Trophoblast cell (in vitro differentiated cells and primary cell): ENCODE measurements around the gene CD44.

Source experiments
- DNase-seq, 2 donors: peaks; one replicate each; pipeline ENCODE4 v3.0.0-alpha.2; 2016
- H2AFZ ChIP-seq: 2 replicates; pipeline ENCODE4 v1.6.1; 2013; ENCODE audit warnings: low read length, moderate library complexity, mild to moderate bottlenecking; ENCODE audit not compliant: insufficient read depth, poor library complexity
- H2AK5ac ChIP-seq: 2 replicates; pipeline ENCODE4 v1.6.1; 2013; ENCODE audit warnings: mild to moderate bottlenecking, low read length
- H2BK120ac ChIP-seq: 2 replicates; pipeline ENCODE4 v1.6.1; 2013; ENCODE audit warnings: low read length, mild to moderate bottlenecking, moderate library complexity; ENCODE audit not compliant: insufficient read depth, poor library complexity
- H2BK12ac ChIP-seq: 2 replicates; pipeline ENCODE4 v1.6.1; 2013; ENCODE audit warnings: mild to moderate bottlenecking, low read length, moderate library complexity
- H2BK5ac ChIP-seq: 2 replicates; pipeline ENCODE4 v1.6.1; 2013; ENCODE audit warnings: low read length, low read depth, moderate library complexity, mild to moderate bottlenecking; ENCODE audit not compliant: poor library complexity
- H3K14ac ChIP-seq: 2 replicates; pipeline ENCODE4 v1.6.1; 2013; ENCODE audit warnings: mild to moderate bottlenecking, low read length
- H3K18ac ChIP-seq: 2 replicates; pipeline ENCODE4 v1.6.1; 2013; ENCODE audit warnings: mild to moderate bottlenecking, low read length
- H3K23ac ChIP-seq: 2 replicates; pipeline ENCODE4 v1.6.1; 2013; ENCODE audit warnings: low read length
- H3K27ac ChIP-seq: 2 replicates; pipeline ENCODE4 v1.5.1; 2013; ENCODE audit warnings: low read depth, mild to moderate bottlenecking, inconsistent platforms, low read length, moderate library complexity
- H3K27me3 ChIP-seq: 2 replicates; pipeline ENCODE4 v1.6.1; 2013; ENCODE audit warnings: inconsistent platforms, mild to moderate bottlenecking, low read length, moderate library complexity; ENCODE audit not compliant: insufficient read depth
- H3K36me3 ChIP-seq, 2 experiments: 1 replicate in 1 of 2; 2 replicates in 1 of 2; pipeline ENCODE4 v1.6.1; 2013; ENCODE audit warnings: low read length in 2 of 2, mild to moderate bottlenecking in 2 of 2, moderate library complexity in 1 of 2; ENCODE audit not compliant: insufficient read depth in 2 of 2, control insufficient read depth in 1 of 2
- H3K4ac ChIP-seq: 2 replicates; pipeline ENCODE4 v1.6.1; 2013; ENCODE audit warnings: low read depth, mild to moderate bottlenecking, low read length, moderate library complexity
- H3K4me1 ChIP-seq, 2 experiments: 1 replicate in 1 of 2; 2 replicates in 1 of 2; pipeline ENCODE4 v1.6.1; 2013; ENCODE audit warnings: low read length in 2 of 2, mild to moderate bottlenecking in 2 of 2, moderate library complexity in 1 of 2; ENCODE audit not compliant: insufficient read depth in 2 of 2, control insufficient read depth in 1 of 2
- H3K4me2 ChIP-seq: 2 replicates; pipeline ENCODE4 v1.6.1; 2013; ENCODE audit warnings: inconsistent platforms, mild to moderate bottlenecking, low read length, moderate library complexity
- H3K4me3 ChIP-seq: 2 replicates; pipeline ENCODE4 v1.5.1; 2013; ENCODE audit warnings: mild to moderate bottlenecking, low read depth, low read length, inconsistent platforms
- H3K79me1 ChIP-seq: one replicate; pipeline ENCODE4 v1.6.1; 2013; ENCODE audit warnings: low read length
- H3K79me2 ChIP-seq: 2 replicates; pipeline ENCODE4 v1.6.1; 2013; ENCODE audit warnings: low read length, mild to moderate bottlenecking; ENCODE audit not compliant: control insufficient read depth, insufficient read depth, poor library complexity
- H3K9ac ChIP-seq: 2 replicates; pipeline ENCODE4 v1.6.1; 2013; ENCODE audit warnings: mild to moderate bottlenecking, low read length
- H3K9me3 ChIP-seq: 2 replicates; pipeline ENCODE4 v1.6.1; 2013; ENCODE audit warnings: low read depth, mild to moderate bottlenecking, control low read depth, inconsistent platforms, low read length; ENCODE audit not compliant: insufficient read depth
- H4K12ac ChIP-seq: 2 replicates; pipeline ENCODE4 v1.6.1; 2013; ENCODE audit warnings: low read depth, mild to moderate bottlenecking, low read length, moderate library complexity
- H4K8ac ChIP-seq: 2 replicates; pipeline ENCODE4 v1.6.1; 2013; ENCODE audit warnings: low read depth, mild to moderate bottlenecking, low read length, moderate library complexity
- H4K91ac ChIP-seq: one replicate; pipeline ENCODE4 v1.6.1; 2013; ENCODE audit warnings: low read depth, mild to moderate bottlenecking, low read length, moderate library complexity
- WGBS: extraction: QIAGEN DNeasy Blood & Tissue Kit; methylation state at CpG from one replicate; pipeline ENCODE4 v1.1.7; 2013; ENCODE audit warnings: missing lambda C conversion rate; ENCODE audit not compliant: insufficient read length, insufficient coverage; ENCODE audit errors: extremely low coverage; 5-methylcytosine and 5-hydroxymethylcytosine counted together

The CD44 gene

DNA sequence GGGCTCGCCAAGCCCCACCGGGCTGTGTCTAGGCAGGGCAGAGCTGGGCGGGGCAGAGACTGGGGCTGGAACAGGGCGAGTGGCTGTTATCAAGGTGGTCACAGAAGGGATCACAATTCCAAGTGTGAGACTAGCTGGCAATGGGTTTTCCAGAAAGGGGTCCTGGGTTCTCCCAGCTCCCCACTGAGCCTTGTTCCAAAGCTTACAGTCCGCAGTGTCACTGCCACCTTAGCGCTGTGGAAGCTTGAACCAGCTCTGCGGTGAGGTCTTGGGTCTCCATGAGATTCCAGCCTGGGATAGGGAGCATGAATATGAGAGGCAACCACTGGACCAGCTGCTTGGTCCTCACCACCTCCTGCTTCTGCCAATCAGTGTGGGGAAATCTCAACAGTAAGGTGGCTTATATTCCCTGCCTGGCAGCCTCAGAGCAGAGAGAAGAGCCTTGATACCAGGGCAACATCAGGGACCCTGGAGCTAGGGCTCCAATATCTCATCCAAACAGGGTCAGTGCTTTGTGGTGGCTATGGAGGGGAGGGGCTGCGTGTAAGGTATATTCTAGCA is 831 bp downstream of the CD44 start:
- Histone ChIP-seq H2BK5ac (no peak overlapping the region), H3K14ac (no peak overlapping the region), H2BK120ac (no peak overlapping the region), H3K23ac (no peak overlapping the region), H3K79me2 (peaks cover 2% of the 10 kb centered on the region), H4K8ac (no peak overlapping the region), H3K27ac (no peak overlapping the region), H3K27me3 (peaks cover 21% of the 10 kb centered on the region), H4K91ac (no peak overlapping the region), H3K4me3 (peak overlapping the region; percentile 50), H3K36me3 (no peaks in the 10 kb centered on the region), H3K9me3 (peaks cover 8% of the 10 kb centered on the region), H3K9ac (no peak overlapping the region), H3K18ac (no peak overlapping the region), H3K4me2 (peak overlapping the region; percentile 61), H4K12ac (no peak overlapping the region), H2AFZ (no peak overlapping the region), H3K4me1 (peaks cover 9 to 10% of the 10 kb centered on the region in 2 experiments), H2AK5ac (no peak overlapping the region), H3K4ac (no peak overlapping the region), H2BK12ac (no peak overlapping the region), H3K79me1 (no peaks in the 10 kb centered on the region)
- no peak for DNase-seq
- WGBS, result no CpG with 5 or more reads among the region's 8 CpGs

DNA sequence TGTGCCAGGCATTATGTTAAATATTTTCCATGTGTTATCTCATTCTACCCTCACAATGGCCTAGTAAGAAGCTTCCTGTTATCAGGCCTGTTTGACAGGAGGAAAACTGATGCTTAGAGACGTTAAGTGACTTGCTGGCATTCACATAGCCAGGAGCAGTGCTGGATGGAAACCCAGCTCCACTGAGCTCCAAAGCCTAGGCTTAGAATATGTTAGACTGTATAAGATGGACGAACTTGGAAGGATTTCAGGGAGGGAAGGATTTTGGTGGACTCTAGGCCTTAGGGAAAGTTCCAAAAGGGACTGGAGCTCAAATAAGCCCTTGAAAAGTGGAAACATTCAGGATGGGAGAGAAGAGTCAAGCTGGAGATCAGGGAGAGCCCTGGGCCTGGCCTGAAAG is 2.1 kb downstream of the CD44 start:
- H3K27me3 ChIP-seq, result peaks cover 21% of the 10 kb centered on the region
- no peaks in the 10 kb centered on the region for H3K79me1 ChIP-seq
- no peak overlapping the region for H4K12ac ChIP-seq
- DNase-seq, result no peak
- H4K91ac ChIP-seq, result no peak overlapping the region
- H4K8ac ChIP-seq, result no peak overlapping the region
- H3K36me3 ChIP-seq, result no peaks in the 10 kb centered on the region
- no peak overlapping the region for H3K14ac ChIP-seq
- no peak overlapping the region for H3K27ac ChIP-seq
- WGBS, result no CpG with 5 or more reads among the region's 2 CpGs
- H2BK5ac ChIP-seq, result no peak overlapping the region
- peaks cover 2% of the 10 kb centered on the region for H3K79me2 ChIP-seq
- H3K4me2 ChIP-seq, result no peak overlapping the region
- no peak overlapping the region for H3K4ac ChIP-seq
- no peak overlapping the region for H3K9ac ChIP-seq
- no peak overlapping the region for H3K4me3 ChIP-seq
- H3K9me3 ChIP-seq, result peaks cover 8% of the 10 kb centered on the region
- no peak overlapping the region for H2AK5ac ChIP-seq
- no peak overlapping the region for H2BK12ac ChIP-seq
- H2AFZ ChIP-seq, result no peak overlapping the region
- H3K18ac ChIP-seq, result no peak overlapping the region
- peaks cover 9 to 10% of the 10 kb centered on the region in 2 experiments for H3K4me1 ChIP-seq
- no peak overlapping the region for H2BK120ac ChIP-seq
- H3K23ac ChIP-seq, result no peak overlapping the region

DNA sequence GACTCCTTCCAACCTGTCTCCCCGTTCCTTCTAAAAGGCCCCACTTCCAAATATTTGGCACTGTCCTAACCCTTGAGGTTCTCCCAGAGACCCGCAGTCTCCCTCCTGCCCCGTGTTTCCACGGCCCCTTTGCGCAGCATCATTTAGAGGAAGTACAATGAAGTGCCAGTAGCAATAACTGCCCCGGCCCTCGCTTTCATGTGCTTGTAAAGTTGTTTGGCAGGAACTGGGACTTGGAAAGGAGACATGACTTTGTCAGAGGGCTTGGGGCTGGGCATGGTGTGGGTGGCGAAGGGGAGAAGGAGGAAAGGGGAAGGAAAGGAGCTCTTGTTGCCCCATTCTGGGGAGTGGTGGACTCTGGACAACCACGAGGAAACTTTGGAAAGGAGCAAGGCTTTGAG is 2.6 kb downstream of the CD44 start:
- no peak overlapping the region for H3K18ac ChIP-seq
- H3K23ac ChIP-seq, result peak overlapping the region; percentile 24
- no peak overlapping the region for H3K9ac ChIP-seq
- H4K8ac ChIP-seq, result no peak overlapping the region
- H3K36me3 ChIP-seq, result no peaks in the 10 kb centered on the region
- no peak overlapping the region for H4K91ac ChIP-seq
- peaks cover 21% of the 10 kb centered on the region for H3K27me3 ChIP-seq
- H2BK12ac ChIP-seq, result no peak overlapping the region
- H3K4me2 ChIP-seq, result no peak overlapping the region
- no peak overlapping the region for H3K14ac ChIP-seq
- no CpG with 5 or more reads among the region's 9 CpGs for WGBS
- peaks cover 8% of the 10 kb centered on the region for H3K9me3 ChIP-seq
- no peak overlapping the region for H2AK5ac ChIP-seq
- H4K12ac ChIP-seq, result no peak overlapping the region
- H3K4ac ChIP-seq, result no peak overlapping the region
- peaks cover 9 to 10% of the 10 kb centered on the region in 2 experiments for H3K4me1 ChIP-seq
- no peak overlapping the region for H3K4me3 ChIP-seq
- peaks cover 2% of the 10 kb centered on the region for H3K79me2 ChIP-seq
- no peaks in the 10 kb centered on the region for H3K79me1 ChIP-seq
- no peak overlapping the region for H2BK120ac ChIP-seq
- no peak overlapping the region for H2AFZ ChIP-seq
- DNase-seq, result no peak
- no peak overlapping the region for H2BK5ac ChIP-seq
- no peak overlapping the region for H3K27ac ChIP-seq

DNA sequence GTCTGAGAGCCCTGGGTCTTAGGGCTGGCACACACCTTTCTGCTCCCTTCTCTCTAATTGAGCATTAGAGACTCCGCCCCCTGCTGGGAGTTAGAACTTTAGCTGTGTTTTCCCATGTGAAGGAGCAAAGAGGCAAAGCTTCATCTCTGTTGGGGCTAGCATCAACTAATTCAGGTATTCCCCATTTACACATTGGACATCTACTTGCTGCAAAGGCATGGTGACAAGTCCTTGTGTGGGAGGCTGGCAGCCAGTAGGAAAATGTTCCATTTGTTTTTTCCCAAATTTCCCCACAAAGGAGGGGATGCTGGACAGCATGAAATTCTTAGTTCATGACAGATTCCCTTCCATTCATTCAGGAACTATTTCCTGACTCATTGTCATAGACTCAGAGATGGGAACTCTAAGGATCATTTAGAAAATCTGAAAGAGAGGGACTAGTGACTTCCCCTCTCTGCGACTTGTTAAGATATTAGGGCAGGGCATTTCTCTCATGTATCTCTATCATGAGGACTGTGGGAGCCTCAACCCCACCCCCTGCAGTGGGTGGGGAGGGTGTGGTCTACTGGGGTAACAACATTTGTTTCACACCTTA is 3.6 kb downstream of the CD44 start:
- Histone ChIP-seq H3K4me1 (peaks cover 9 to 10% of the 10 kb centered on the region in 2 experiments), H3K14ac (no peak overlapping the region), H3K9ac (no peak overlapping the region), H2BK120ac (no peak overlapping the region), H3K27me3 (peaks cover 21% of the 10 kb centered on the region), H3K27ac (no peak overlapping the region), H4K8ac (no peak overlapping the region), H3K23ac (no peak overlapping the region), H3K9me3 (peaks cover 8% of the 10 kb centered on the region), H3K36me3 (no peaks in the 10 kb centered on the region), H2AK5ac (no peak overlapping the region), H3K4me3 (no peak overlapping the region), H3K4ac (no peak overlapping the region), H3K18ac (no peak overlapping the region), H4K12ac (no peak overlapping the region), H2AFZ (no peak overlapping the region), H2BK5ac (no peak overlapping the region), H2BK12ac (no peak overlapping the region), H3K79me1 (no peaks in the 10 kb centered on the region), H3K4me2 (no peak overlapping the region), H3K79me2 (peaks cover 2% of the 10 kb centered on the region), H4K91ac (no peak overlapping the region)
- no CpG with 5 or more reads among the region's 2 CpGs for WGBS
- peak; percentile 34 to 71 for DNase-seq
